IMR-90 (cell line): ENCODE data around the gene ATXN3. TPM values are rescaled to one million over a fixed set of nuclear protein-coding genes. Genes with fewer than 3 reads are reported as not detected.

Experiments
- ATAC-seq: fragments of 200-7000 bp; cut with Tn5 transposase; 2 replicates; pipeline ENCODE4 v1.9.1; 2020; ENCODE audit warnings: low read depth, mild to moderate bottlenecking, moderate library complexity
- BruUV-seq: library from RNA; stranded (reverse); fragments of 400-500 nt; replicated peaks from 2 replicates; lab custom pipeline; 2021; lab: Mats Ljungman, UMichigan
- CTCF ChIA-PET: fragments of 300-600 bp; formaldehyde crosslinking; extraction: SDS; loops from one replicate; lab custom pipeline; 2021; ENCODE audit warnings: antibody characterized with exemption; lab: Yijun Ruan, JAX
- POLR2A ChIA-PET: fragments of 300-600 bp; sonication (Branson Sonifier 250); formaldehyde crosslinking; loops from one replicate; lab custom pipeline; 2022; ENCODE audit warnings: antibody characterized with exemption; ENCODE audit not compliant: unreplicated experiment; lab: Charles Lee
- DNase-seq: peaks from one replicate; pipeline ENCODE4 v3.0.0; 2013
- H2AFZ ChIP-seq: replicated peaks from 2 replicates; pipeline ENCODE3; 2013; ENCODE audit warnings: low read length, mild to moderate bottlenecking; ENCODE audit not compliant: poor library complexity
- H2AK5ac ChIP-seq: 2 replicates; pipeline ENCODE4 v1.6.1; 2013; ENCODE audit warnings: low read depth, low read length, inconsistent platforms
- H2AK9ac ChIP-seq: replicated peaks from 2 replicates; pipeline ENCODE3; 2013; ENCODE audit warnings: mild to moderate bottlenecking, low read depth, low read length, moderate library complexity; ENCODE audit not compliant: poor library complexity
- H2BK120ac ChIP-seq: 2 replicates; pipeline ENCODE4 v1.6.1; 2013; ENCODE audit warnings: low read depth, low read length, inconsistent platforms
- H2BK15ac ChIP-seq: 3 replicates; pipeline ENCODE4 v1.6.1; 2013; ENCODE audit warnings: low read depth, low read length, inconsistent platforms
- H2BK20ac ChIP-seq: 2 replicates; pipeline ENCODE4 v1.6.1; 2013; ENCODE audit warnings: low read depth, mild to moderate bottlenecking, inconsistent platforms, low read length, moderate library complexity
- H2BK5ac ChIP-seq: 2 replicates; pipeline ENCODE4 v1.6.1; 2013; ENCODE audit warnings: mild to moderate bottlenecking, low read depth, low read length, inconsistent platforms; ENCODE audit not compliant: poor library complexity, severe bottlenecking
- H3K14ac ChIP-seq: replicated peaks from 2 replicates; pipeline ENCODE4 v1.6.1; 2013; ENCODE audit warnings: low read depth, low read length, inconsistent platforms
- H3K18ac ChIP-seq: 2 replicates; pipeline ENCODE4 v1.6.1; 2013; ENCODE audit warnings: low read depth, low read length, control low read depth
- H3K23ac ChIP-seq: 2 replicates; pipeline ENCODE4 v1.6.1; 2013; ENCODE audit warnings: low read depth, low read length, inconsistent platforms
- H3K27ac ChIP-seq: 2 replicates; pipeline ENCODE4 v1.5.1; 2013; ENCODE audit warnings: mild to moderate bottlenecking, control low read depth, low read length; ENCODE audit not compliant: insufficient read depth
- H3K27me3 ChIP-seq: 2 replicates; pipeline ENCODE4 v1.6.1; 2013; ENCODE audit warnings: low read length; ENCODE audit not compliant: control insufficient read depth, insufficient read depth
- H3K36me3 ChIP-seq: 2 replicates; pipeline ENCODE4 v1.6.1; 2013; ENCODE audit warnings: low read length, mixed read lengths; ENCODE audit not compliant: control insufficient read depth, insufficient read depth
- H3K4ac ChIP-seq: 2 replicates; pipeline ENCODE4 v1.6.1; 2013; ENCODE audit warnings: low read depth, low read length, inconsistent platforms
- H3K4me1 ChIP-seq: 2 replicates; pipeline ENCODE4 v1.6.1; 2013; ENCODE audit warnings: low read length, mixed read lengths; ENCODE audit not compliant: control insufficient read depth, insufficient read depth
- H3K4me2 ChIP-seq: 2 replicates; pipeline ENCODE4 v1.6.1; 2013; ENCODE audit warnings: low read depth, mild to moderate bottlenecking, control low read depth, low read length, moderate library complexity
- H3K4me3 ChIP-seq: 2 replicates; pipeline ENCODE4 v1.5.1; 2013; ENCODE audit warnings: low read depth, mild to moderate bottlenecking, control low read depth, low read length, moderate library complexity; ENCODE audit not compliant: insufficient read depth
- H3K56ac ChIP-seq: 2 replicates; pipeline ENCODE4 v1.6.1; 2013; ENCODE audit warnings: low read length, inconsistent platforms; ENCODE audit not compliant: insufficient read depth; ENCODE audit errors: extremely low read depth
- H3K79me1 ChIP-seq, 2 experiments: 2 replicates each; pipeline ENCODE4 v1.6.1; 2013; ENCODE audit warnings: low read length in 2 of 2, inconsistent platforms in 1 of 2, low read depth in 1 of 2
- H3K9ac ChIP-seq: 2 replicates; pipeline ENCODE4 v1.6.1; 2013; ENCODE audit warnings: low read depth, low read length, control low read depth
- H3K9me1 ChIP-seq: 2 replicates; pipeline ENCODE4 v1.6.1; 2013; ENCODE audit warnings: low read length, inconsistent platforms; ENCODE audit not compliant: insufficient read depth
- H3K9me3 ChIP-seq: 2 replicates; pipeline ENCODE4 v1.6.1; 2013; ENCODE audit warnings: low read length; ENCODE audit not compliant: control insufficient read depth, insufficient read depth
- H4K20me1 ChIP-seq: 2 replicates; pipeline ENCODE4 v1.6.1; 2013; ENCODE audit warnings: low read length, inconsistent platforms; ENCODE audit not compliant: insufficient read depth
- H4K5ac ChIP-seq: 2 replicates; pipeline ENCODE4 v1.6.1; 2013; ENCODE audit warnings: mild to moderate bottlenecking, low read depth, low read length, control low read depth
- H4K8ac ChIP-seq, 2 experiments: 2 replicates each; pipeline ENCODE4 v1.6.1; 2013; ENCODE audit warnings: low read depth in 2 of 2, low read length in 2 of 2, control low read depth in 1 of 2, inconsistent platforms in 1 of 2
- H4K91ac ChIP-seq: 2 replicates; pipeline ENCODE4 v1.6.1; 2013; ENCODE audit warnings: low read depth, low read length, inconsistent platforms; ENCODE audit not compliant: insufficient read depth
- BHLHE40 ChIP-seq: fragments of 150-350 bp; IDR thresholded peaks from 2 replicates; pipeline ENCODE4 v1.6.1; 2016; ENCODE audit warnings: mild to moderate bottlenecking, low read depth, low read length
- FOS ChIP-seq: fragments of 150-350 bp; IDR thresholded peaks from 2 replicates; pipeline ENCODE4 v1.6.1; 2016; ENCODE audit warnings: low read depth, low read length
- NFE2L2 ChIP-seq: fragments of 150-350 bp; IDR thresholded peaks from 2 replicates; pipeline ENCODE4 v1.6.1; 2016; ENCODE audit warnings: low read depth, mild to moderate bottlenecking, low read length
- POLR2A ChIP-seq: IDR thresholded peaks from 2 replicates; pipeline ENCODE4 v1.6.1; 2012; ENCODE audit warnings: mild to moderate bottlenecking, low read depth, low read length
- RAD21 ChIP-seq: IDR thresholded peaks from 2 replicates; pipeline ENCODE4 v1.6.1; 2012; ENCODE audit warnings: low read length, improper control_type of control experiment
- RCOR1 ChIP-seq: IDR thresholded peaks from 2 replicates; pipeline ENCODE4 v1.6.1; 2012; ENCODE audit warnings: mild to moderate bottlenecking, low read length, improper control_type of control experiment; ENCODE audit not compliant: insufficient replicate concordance
- WGBS, 2 experiments: methylation state at CpG; one replicate each; pipeline versions ENCODE4 v1.1.5 to v1.1.7; 2013; ENCODE audit warnings: missing lambda C conversion rate in 2 of 2; ENCODE audit not compliant: insufficient read length in 1 of 2; ENCODE audit errors: extremely low coverage in 2 of 2; 5-methylcytosine and 5-hydroxymethylcytosine counted together
- dilution Hi-C: fragments of 300-500 bp; cut with HindIII; formaldehyde crosslinking; loops from one replicate; pipeline ENCODE4 v1.14.3; 2018; ENCODE audit warnings: low sequenced_read_pairs; ENCODE audit not compliant: unreplicated experiment
- in situ Hi-C: fragments of 300-500 bp; cut with MboI; formaldehyde crosslinking; loops from 3 replicates; pipeline ENCODE4 v1.14.3; 2019; ENCODE audit warnings: low sequenced_read_pairs, inconsistent platforms, mixed read lengths
- intact Hi-C: fragments of 100-400 bp; cut with micrococcal nuclease; formaldehyde crosslinking; loops from 2 replicates; pipeline ENCODE4 v1.10.0; 2022
- polyA plus RNA-seq, 3 experiments: library from polyadenylated mRNA; depleted of rRNA; stranded (reverse); fragments of >200 nt; gene quantifications; 2 replicates each; pipeline ENCODE4 v1.2.3, GENCODE V29; 2012; ENCODE audit warnings: low replicate concordance in 1 of 3
- total RNA-seq: library from RNA; depleted of rRNA; stranded (reverse); fragments of >200 nt; gene quantifications from 2 replicates; pipeline ENCODE4 v1.2.3, GENCODE V29; 2012
- TF ChIP-seq, protein P1 (sequence below): fragments of 150-350 bp; IDR thresholded peaks from 2 replicates; pipeline ENCODE4 v1.6.1; 2017; ENCODE audit warnings: mild to moderate bottlenecking, antibody characterized with exemption, low read length, low read depth

Gene ATXN3
- total and polyA plus RNA-seq, 2 of the 4 experiments (the other 2 are of a cell fraction): 9.0 to 13.9 TPM

DNA sequence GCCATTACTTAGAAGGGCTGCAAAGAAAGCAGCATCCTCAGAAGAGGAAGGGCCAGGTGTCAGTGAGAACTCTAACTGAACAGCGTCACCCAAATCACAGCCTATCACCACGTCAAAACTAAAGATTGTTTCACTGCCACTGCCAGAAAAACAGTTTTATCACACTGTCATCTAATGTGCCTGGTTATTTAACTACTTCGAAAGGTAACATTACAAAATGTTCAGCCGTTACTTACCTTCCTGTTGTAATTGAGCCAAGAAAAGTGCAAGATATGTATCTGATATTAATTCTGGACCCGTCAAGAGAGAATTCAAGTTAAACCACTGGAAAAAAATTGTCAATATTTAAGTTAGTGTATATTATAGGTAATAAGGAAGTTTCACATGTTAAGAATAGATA lies 17.9 kb downstream of the ATXN3 start:
- no TSS peak for BruUV-seq

More for the DNA sequence above, 17.9 kb downstream of the ATXN3 start:
- H3K9me1 ChIP-seq: no peaks in the 10 kb centered on the region
- no peak overlapping the region for H3K56ac ChIP-seq
- H3K4me3 ChIP-seq: no peak overlapping the region
- no peak overlapping the region for H4K5ac ChIP-seq
- in situ Hi-C loops: no loop called here
- no peak overlapping the region for H4K91ac ChIP-seq
- H2BK5ac ChIP-seq: no peak overlapping the region
- no peak overlapping the region for H3K9ac ChIP-seq
- H2AK9ac ChIP-seq: no peak overlapping the region
- dilution Hi-C loops: no loop called here
- CTCF ChIA-PET: interaction anchor here (0.6 to 1.4 kb wide), 2 partner anchors 18 to 423 kb away, joined by 5 to 6 read pairs; partner anchors contain the start of gene ATXN3
- POLR2A ChIA-PET: no interaction called here
- no peak overlapping the region for H2BK15ac ChIP-seq
- peaks cover 20% of the 10 kb centered on the region for H3K36me3 ChIP-seq
- H3K18ac ChIP-seq: no peak overlapping the region
- TF ChIP-seq RAD21 (no peak), FOS (no peak), POLR2A (no peak), NFE2L2 (no peak), BHLHE40 (no peak), RCOR1 (no peak)
- TF ChIP-seq, protein P1, sequence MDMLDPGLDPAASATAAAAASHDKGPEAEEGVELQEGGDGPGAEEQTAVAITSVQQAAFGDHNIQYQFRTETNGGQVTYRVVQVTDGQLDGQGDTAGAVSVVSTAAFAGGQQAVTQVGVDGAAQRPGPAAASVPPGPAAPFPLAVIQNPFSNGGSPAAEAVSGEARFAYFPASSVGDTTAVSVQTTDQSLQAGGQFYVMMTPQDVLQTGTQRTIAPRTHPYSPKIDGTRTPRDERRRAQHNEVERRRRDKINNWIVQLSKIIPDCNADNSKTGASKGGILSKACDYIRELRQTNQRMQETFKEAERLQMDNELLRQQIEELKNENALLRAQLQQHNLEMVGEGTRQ: no peak
- no peak overlapping the region for H3K27ac ChIP-seq
- no peaks in the 10 kb centered on the region for H3K79me1 ChIP-seq
- H3K4me2 ChIP-seq: no peak overlapping the region
- DNase-seq: no peak
- no peak overlapping the region for H2BK120ac ChIP-seq
- no peak overlapping the region for H3K4ac ChIP-seq
- H3K23ac ChIP-seq: no peak overlapping the region
- H2AFZ ChIP-seq: no peak overlapping the region
- no peak overlapping the region for H2BK20ac ChIP-seq
- H2AK5ac ChIP-seq: no peak overlapping the region
- H4K20me1 ChIP-seq: no peaks in the 10 kb centered on the region
- no peak overlapping the region for H4K8ac ChIP-seq
- ATAC-seq: no peak
- no peaks in the 10 kb centered on the region for H3K27me3 ChIP-seq
- WGBS, 2 experiments: 100% methylated on average over 2 of the region's 5 CpGs; no CpG with 5 or more reads in 1 of the 2 experiments
- H3K9me3 ChIP-seq: no peaks in the 10 kb centered on the region
- no peaks in the 10 kb centered on the region for H3K4me1 ChIP-seq
- H3K14ac ChIP-seq: no peak overlapping the region
- intact Hi-C loops: no loop called here
